ENCODE results near the gene KRTAP19-8. TPM values are rescaled to one million over a fixed set of nuclear protein-coding genes. Genes with fewer than 3 reads are reported as not detected.

Gene KRTAP19-8
- total RNA-seq, 1 donor from 2014 or later = not detected

- DNase-seq (ENCODE audit: low spot score) = no peak
These were observed 25.9 kb downstream of the KRTAP19-8 start for GRCh38 chr21:31012133-31013089.

- DNase-seq (ENCODE audit: low spot score) = no peak
These were observed 26.9 kb downstream of the KRTAP19-8 start for GRCh38 chr21:31011412-31011811.

GRCh38 chr21:31008355-31008754, 29.9 kb downstream of the KRTAP19-8 start:
- DNase-seq (ENCODE audit: low spot score) = no peak

GRCh38 chr21:31005019-31005418, 33.3 kb downstream of the KRTAP19-8 start:
- DNase-seq (ENCODE audit: low spot score) = peak; percentile 68

- DNase-seq (ENCODE audit: low spot score) = peak; percentile 91
These were observed 34.8 kb downstream of the KRTAP19-8 start for GRCh38 chr21:31003471-31003870.

- no peak for DNase-seq (ENCODE audit: low spot score)
These were observed 40.7 kb downstream of the KRTAP19-8 start for GRCh38 chr21:30997541-30997940.

- peak; percentile 40 for DNase-seq (ENCODE audit: low spot score)
These were observed 41.5 kb downstream of the KRTAP19-8 start for GRCh38 chr21:30996728-30997127.

- DNase-seq (ENCODE audit: low spot score) = no peak
These were observed 43.3 kb downstream of the KRTAP19-8 start for GRCh38 chr21:30994932-30995331.

GRCh38 chr21:30990514-30991262, 47.6 kb downstream of the KRTAP19-8 start:
- no peak for DNase-seq (ENCODE audit: low spot score)

GRCh38 chr21:30988706-30989105, 49.6 kb downstream of the KRTAP19-8 start:
- no peak for DNase-seq (ENCODE audit: low spot score)

Other genes starting within 250 kb of the KRTAP19-8 start
- not detected for gene KRTAP8-1, start 225.2 kb downstream of the KRTAP19-8 start, total RNA-seq (ENCODE audit: insufficient read depth, low replicate concordance)
- 10.1 TPM for gene KRTAP7-1, start 208.7 kb downstream of the KRTAP19-8 start, total RNA-seq (ENCODE audit: insufficient read depth, low replicate concordance)
- gene KRTAP11-1, start 156.9 kb downstream of the KRTAP19-8 start, total RNA-seq (ENCODE audit: insufficient read depth, low replicate concordance) = 2.4 TPM

Data from umbilical cord (tissue), 2 donors.